Measurements from ENCODE around the gene CEBPG. TPM values are rescaled to one million over a fixed set of nuclear protein-coding genes. Genes with fewer than 3 reads are reported as not detected.

The CEBPG gene
- total and polyA plus RNA-seq, 11 donors: 11.8 to 30.7 (median 14.7) TPM

- ATAC-seq: no peak
- peak in 1 of 12 donors; percentile 5 for TF ChIP-seq CTCF (IDR thresholded peaks at IDR 0.05)
- no peak for TF ChIP-seq POLR2A (IDR thresholded peaks at IDR 0.05)
- Histone ChIP-seq H3K27ac (no peak overlapping the region), H3K4me3 (no peak overlapping the region), H3K9me3 (no peaks in the 10 kb centered on the region), H3K36me3 (no peaks in the 10 kb centered on the region), H3K4me1 (peaks cover 0 to 40% (median 0%) of the 10 kb centered on the region in 12 donors), H3K27me3 (peaks cover 0 to 12% (median 0%) of the 10 kb centered on the region in 9 donors)
- intact Hi-C loops (cut with DNase I): loop anchor here in 1 of 10 donors (2.0 kb wide), 1 partner anchor 73 kb away; no protein-coding TSS in a partner anchor
- no peak for DNase-seq
- 72 to 76% (median 75%) methylated on average over 3 of the region's 3 CpGs for WGBS, 4 donors
Measured at GRCh38 chr19:33333642-33334041, 39.9 kb upstream of the CEBPG start.

GRCh38 chr19:33334271-33334670 lies 39.2 kb upstream of the CEBPG start:
- Histone ChIP-seq H3K9me3 (no peaks in the 10 kb centered on the region), H3K27ac (no peak overlapping the region), H3K4me3 (no peak overlapping the region), H3K27me3 (peaks cover 0 to 6% (median 0%) of the 10 kb centered on the region in 9 donors), H3K4me1 (peaks cover 0 to 35% (median 0%) of the 10 kb centered on the region in 12 donors), H3K36me3 (no peaks in the 10 kb centered on the region)
- ATAC-seq (no peak), DNase-seq (no peak)
- intact Hi-C loops (cut with DNase I): no loop called here
- no peak for TF ChIP-seq CTCF (IDR thresholded peaks at IDR 0.05)
- WGBS, 4 donors: 89 to 98% (median 94%) methylated on average over 3 of the region's 3 CpGs

- Histone ChIP-seq H3K4me3 (no peak overlapping the region), H3K27me3 (peaks cover 0 to 4% (median 0%) of the 10 kb centered on the region in 9 donors), H3K4me1 (peaks cover 0 to 24% (median 0%) of the 10 kb centered on the region in 12 donors), H3K27ac (no peak overlapping the region), H3K36me3 (no peaks in the 10 kb centered on the region), H3K9me3 (no peaks in the 10 kb centered on the region)
- ATAC-seq (no peak), DNase-seq (no peak)
- whole genome bisulfite sequencing, 4 donors: 44 to 58% (median 52%) methylated on average over 5 of the region's 5 CpGs
- TF ChIP-seq CTCF (IDR thresholded peaks at IDR 0.05) (no peak), POLR2A (IDR thresholded peaks at IDR 0.05) (no peak)
- intact Hi-C loops (cut with DNase I): no loop called here
Measured at GRCh38 chr19:33335446-33335845, 38.1 kb upstream of the CEBPG start.

GRCh38 chr19:33339016-33339984 lies 34.2 kb upstream of the CEBPG start:
- H3K27me3 ChIP-seq: peaks cover 0 to 19% (median 0%) of the 10 kb centered on the region in 9 donors
- WGBS, 4 donors: 79 to 85% (median 79%) methylated on average over 8 of the region's 8 CpGs
- no peaks in the 10 kb centered on the region for H3K9me3 ChIP-seq
- intact Hi-C loops (cut with DNase I): no loop called here
- H3K4me1 ChIP-seq: peaks cover 0 to 10% (median 0%) of the 10 kb centered on the region in 12 donors
- no peaks in the 10 kb centered on the region for H3K36me3 ChIP-seq
- H3K27ac ChIP-seq: no peak overlapping the region
- no peak for TF ChIP-seq CTCF (IDR thresholded peaks at IDR 0.05)
- no peak for TF ChIP-seq POLR2A (IDR thresholded peaks at IDR 0.05)
- no peak overlapping the region for H3K4me3 ChIP-seq
- ATAC-seq: no peak
- no peak for DNase-seq

Measured in heart left ventricle (tissue), 16 donors.